ENCODE data around the gene UBE2I.

GRCh38 chr16:1282324-1282973, 27.0 kb upstream of the UBE2I start:
- TF ChIP-seq CTCF (IDR thresholded peaks at IDR 0.05; ENCODE audit: low read length) (no peak), EZH2 (IDR thresholded peaks at IDR 0.05; ENCODE audit: borderline replicate concordance, low read length) (no peak)

Measured in OCI-LY1 (cell line).